A673 (cell line): ENCODE measurements around the gene DNM1. TPM values are rescaled to one million over a fixed set of nuclear protein-coding genes. Genes with fewer than 3 reads are reported as not detected.

ENCODE experiments used
- BruUV-seq: library from RNA; stranded (reverse); fragments of 400-500 nt; replicated peaks from 2 replicates; lab custom pipeline; 2021; lab: Mats Ljungman, UMichigan
- CTCF ChIA-PET: fragments of 300-600 bp; sonication (Branson Sonifier 250); formaldehyde crosslinking; loops from one replicate; lab custom pipeline; 2022; ENCODE audit warnings: antibody characterized with exemption; lab: Charles Lee
- POLR2A ChIA-PET: fragments of 300-600 bp; sonication (Branson Sonifier 250); formaldehyde crosslinking; loops from one replicate; lab custom pipeline; 2022; ENCODE audit warnings: antibody characterized with exemption; ENCODE audit not compliant: low non-redundant PET; lab: Charles Lee
- DNase-seq: peaks from one replicate; pipeline ENCODE4 v3.0.0-alpha.2; 2015; ENCODE audit warnings: low spot score
- H3K27ac ChIP-seq: fragments of 200-600 bp; sonication (generic); 2 replicates; pipeline ENCODE4 v1.5.1; 2016; ENCODE audit warnings: mixed run types, low read depth, mild to moderate bottlenecking, mixed read lengths, antibody characterized with exemption, low read length; ENCODE audit not compliant: poor library complexity, severe bottlenecking
- H3K27me3 ChIP-seq: fragments of 200-600 bp; sonication (generic); replicated peaks from 2 replicates; pipeline ENCODE4 v1.6.1; 2017; ENCODE audit warnings: mixed run types, low read depth, mild to moderate bottlenecking, mixed read lengths, antibody characterized with exemption, low read length; ENCODE audit not compliant: insufficient read depth, poor library complexity
- H3K36me3 ChIP-seq: fragments of 200-600 bp; sonication (generic); 2 replicates; pipeline ENCODE4 v1.6.1; 2016; ENCODE audit warnings: mixed run types, mild to moderate bottlenecking, mixed read lengths, antibody characterized with exemption, low read length; ENCODE audit not compliant: insufficient read depth, poor library complexity, severe bottlenecking
- H3K4me1 ChIP-seq: fragments of 200-600 bp; sonication (generic); 2 replicates; pipeline ENCODE4 v1.6.1; 2017; ENCODE audit warnings: mixed run types, mild to moderate bottlenecking, mixed read lengths, antibody characterized with exemption, low read length; ENCODE audit not compliant: insufficient read depth, poor library complexity, severe bottlenecking
- H3K4me3 ChIP-seq: fragments of 200-600 bp; sonication (generic); 2 replicates; pipeline ENCODE4 v1.5.1; 2016; ENCODE audit warnings: low read depth, mixed run types, mild to moderate bottlenecking, mixed read lengths, low read length; ENCODE audit not compliant: poor library complexity, severe bottlenecking
- H3K9me3 ChIP-seq: fragments of 200-600 bp; sonication (generic); 2 replicates; pipeline ENCODE4 v1.6.1; 2016; ENCODE audit warnings: mixed run types, low read depth, mild to moderate bottlenecking, mixed read lengths, antibody characterized with exemption, low read length; ENCODE audit not compliant: poor library complexity, severe bottlenecking
- EZH2 ChIP-seq: fragments of 200-600 bp; sonication (generic); IDR thresholded peaks from 2 replicates; pipeline ENCODE4 v1.6.1; 2017; ENCODE audit warnings: borderline replicate concordance, low read depth, mild to moderate bottlenecking, mixed read lengths, antibody characterized with exemption, low read length; ENCODE audit not compliant: poor library complexity, severe bottlenecking
- intact Hi-C: fragments of 100-400 bp; cut with micrococcal nuclease; formaldehyde crosslinking; loops from one replicate; pipeline ENCODE4 v1.10.0; 2022; ENCODE audit not compliant: unreplicated experiment
- total RNA-seq: library from RNA; stranded (reverse); gene quantifications from 2 replicates; pipeline ENCODE4 v1.2.3, GENCODE V29; 2021
- TF ChIP-seq, protein P1 (sequence below): fragments of 300-800, 200-600 bp; sonication (generic); conservative IDR thresholded peaks from 2 replicates; pipeline ENCODE4 v1.5.1; 2017; ENCODE audit warnings: low read depth, mild to moderate bottlenecking, antibody characterized with exemption, low read length, moderate library complexity, mixed read lengths

Gene DNM1
- total RNA-seq, 1 experiment from 2014 or later, result 7.6 TPM

DNA sequence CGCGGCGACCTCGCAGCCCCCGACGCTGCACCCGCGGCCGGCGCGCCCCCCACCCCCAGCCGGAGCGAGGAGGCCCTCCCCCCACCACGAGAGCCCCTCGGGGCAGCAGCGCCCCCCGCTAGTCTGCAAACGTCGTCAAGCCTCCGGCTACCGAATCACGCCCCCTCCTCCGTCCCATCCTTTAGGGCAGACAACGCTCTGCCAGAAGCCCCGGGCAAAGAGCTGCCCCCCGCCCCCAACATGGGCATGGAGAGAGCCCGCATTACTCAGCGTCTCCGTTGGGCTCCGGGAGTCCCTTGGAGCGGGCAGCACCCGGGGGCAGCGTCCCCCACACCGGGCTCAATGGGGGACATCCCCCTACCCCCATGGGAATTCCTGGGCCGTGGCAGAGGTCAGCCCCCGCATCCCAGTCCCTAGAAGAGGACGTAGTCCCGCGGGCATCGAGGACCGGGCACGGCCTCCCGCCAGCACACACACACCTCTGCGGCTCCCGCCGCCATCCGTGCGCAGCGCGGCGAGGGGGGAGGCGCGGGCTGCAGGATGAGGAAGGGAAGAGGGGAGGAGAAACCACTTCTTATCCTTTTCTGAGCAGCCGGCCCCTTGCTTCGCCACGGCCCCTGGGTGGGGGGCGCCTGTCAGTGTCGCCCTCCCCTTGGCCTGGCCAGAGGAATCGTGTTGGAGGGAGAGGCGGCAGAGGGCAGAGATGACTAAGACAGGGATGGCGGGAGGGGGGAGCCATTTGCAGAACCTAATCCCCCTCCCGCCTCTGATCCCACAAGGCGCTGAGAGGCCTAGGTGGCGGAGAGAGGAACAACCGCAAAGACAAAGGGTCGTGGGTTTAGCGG, 750 bp downstream of the DNM1 start:
- Histone ChIP-seq H3K27me3 (no peaks in the 10 kb centered on the region), H3K4me3 (peak overlapping the region; percentile 64), H3K4me1 (peaks cover 3% of the 10 kb centered on the region), H3K36me3 (no peaks in the 10 kb centered on the region), H3K9me3 (no peaks in the 10 kb centered on the region), H3K27ac (no peak overlapping the region)
- CTCF ChIA-PET, result no interaction called here
- intact Hi-C loops, result no loop called here
- no TSS peak for BruUV-seq
- no peak for TF ChIP-seq EZH2
- TF ChIP-seq, protein P1, sequence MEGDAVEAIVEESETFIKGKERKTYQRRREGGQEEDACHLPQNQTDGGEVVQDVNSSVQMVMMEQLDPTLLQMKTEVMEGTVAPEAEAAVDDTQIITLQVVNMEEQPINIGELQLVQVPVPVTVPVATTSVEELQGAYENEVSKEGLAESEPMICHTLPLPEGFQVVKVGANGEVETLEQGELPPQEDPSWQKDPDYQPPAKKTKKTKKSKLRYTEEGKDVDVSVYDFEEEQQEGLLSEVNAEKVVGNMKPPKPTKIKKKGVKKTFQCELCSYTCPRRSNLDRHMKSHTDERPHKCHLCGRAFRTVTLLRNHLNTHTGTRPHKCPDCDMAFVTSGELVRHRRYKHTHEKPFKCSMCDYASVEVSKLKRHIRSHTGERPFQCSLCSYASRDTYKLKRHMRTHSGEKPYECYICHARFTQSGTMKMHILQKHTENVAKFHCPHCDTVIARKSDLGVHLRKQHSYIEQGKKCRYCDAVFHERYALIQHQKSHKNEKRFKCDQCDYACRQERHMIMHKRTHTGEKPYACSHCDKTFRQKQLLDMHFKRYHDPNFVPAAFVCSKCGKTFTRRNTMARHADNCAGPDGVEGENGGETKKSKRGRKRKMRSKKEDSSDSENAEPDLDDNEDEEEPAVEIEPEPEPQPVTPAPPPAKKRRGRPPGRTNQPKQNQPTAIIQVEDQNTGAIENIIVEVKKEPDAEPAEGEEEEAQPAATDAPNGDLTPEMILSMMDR, result no peak
- DNase-seq, result no peak
- POLR2A ChIA-PET, result no interaction called here

DNA sequence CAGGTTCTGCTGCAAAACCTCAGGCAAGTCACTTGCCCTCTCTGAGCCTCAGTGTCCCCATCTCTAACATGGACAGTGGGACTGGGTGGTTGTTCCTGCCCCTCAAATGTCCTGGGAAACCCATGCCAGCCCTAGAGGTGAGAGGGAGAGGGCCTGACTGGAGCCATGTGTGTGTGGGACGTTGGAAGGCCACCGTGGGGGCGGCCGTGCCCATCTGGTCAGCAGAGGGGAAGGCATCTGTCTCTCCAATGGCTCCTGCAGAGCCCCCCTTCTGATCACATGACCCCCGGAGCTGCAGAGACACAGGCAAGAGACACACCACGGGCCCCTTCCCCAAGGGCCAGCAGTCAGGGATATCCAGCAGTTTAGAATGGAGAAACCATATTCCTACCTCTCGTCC, 1.7 kb downstream of the DNM1 start:
- no peak for DNase-seq
- CTCF ChIA-PET, result no interaction called here
- TF ChIP-seq EZH2, result no peak
- TF ChIP-seq, protein P1, result no peak
- POLR2A ChIA-PET, result no interaction called here
- no peaks in the 10 kb centered on the region for H3K27me3 ChIP-seq
- H3K27ac ChIP-seq, result no peak overlapping the region
- no TSS peak for BruUV-seq
- H3K4me3 ChIP-seq, result no peak overlapping the region
- intact Hi-C loops, result no loop called here
- peaks cover 3% of the 10 kb centered on the region for H3K4me1 ChIP-seq
- no peaks in the 10 kb centered on the region for H3K9me3 ChIP-seq
- no peaks in the 10 kb centered on the region for H3K36me3 ChIP-seq

DNA sequence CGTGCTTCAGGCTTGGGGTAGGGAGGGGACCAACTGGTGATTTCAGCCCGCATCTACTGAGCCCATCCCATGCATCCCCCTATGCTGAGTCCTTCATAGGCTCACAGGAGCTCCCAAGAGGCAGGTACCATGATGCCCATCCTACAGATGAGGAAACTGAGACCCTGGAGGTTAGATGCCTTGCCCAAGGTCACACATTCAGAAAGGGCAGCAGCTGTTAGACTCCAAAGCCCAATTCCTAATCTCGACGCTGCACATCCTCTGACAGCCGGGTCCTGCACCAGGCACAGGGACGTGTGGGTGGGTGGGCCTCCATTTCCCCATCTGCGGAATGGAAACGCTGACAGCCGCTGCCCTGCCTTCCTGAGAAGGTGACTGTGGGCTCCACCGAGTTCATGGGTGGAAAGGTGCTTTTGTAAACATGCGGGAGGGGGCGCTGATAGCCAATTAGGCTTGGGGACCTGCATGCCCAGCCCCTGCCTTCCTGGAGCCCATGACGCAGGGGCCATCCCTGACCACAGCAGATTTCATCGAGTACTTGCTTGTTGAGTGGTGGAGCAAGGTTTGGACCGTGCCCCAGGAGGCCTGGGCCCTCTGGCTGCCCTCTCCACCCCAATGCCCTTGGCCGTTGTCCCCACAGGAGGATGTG, 2.2 kb downstream of the DNM1 start:
- Histone ChIP-seq H3K27me3 (no peaks in the 10 kb centered on the region), H3K4me3 (no peak overlapping the region), H3K4me1 (peaks cover 3% of the 10 kb centered on the region), H3K27ac (no peak overlapping the region), H3K9me3 (no peaks in the 10 kb centered on the region), H3K36me3 (no peaks in the 10 kb centered on the region)
- no peak for DNase-seq
- CTCF ChIA-PET, result no interaction called here
- no peak for TF ChIP-seq EZH2
- TF ChIP-seq, protein P1, result no peak
- POLR2A ChIA-PET, result no interaction called here
- no TSS peak for BruUV-seq
- intact Hi-C loops, result no loop called here
